ENCODE data around the gene LAMC1. TPM values are rescaled to one million over a fixed set of nuclear protein-coding genes. Genes with fewer than 3 reads are reported as not detected.

LAMC1 gene
- total and polyA plus RNA-seq, 10 of the 15 experiments (the other 5 are each of a cell fraction or from before 2014, with no cell fraction given) = 4.6 to 51.4 (median 25.6) TPM

DNA sequence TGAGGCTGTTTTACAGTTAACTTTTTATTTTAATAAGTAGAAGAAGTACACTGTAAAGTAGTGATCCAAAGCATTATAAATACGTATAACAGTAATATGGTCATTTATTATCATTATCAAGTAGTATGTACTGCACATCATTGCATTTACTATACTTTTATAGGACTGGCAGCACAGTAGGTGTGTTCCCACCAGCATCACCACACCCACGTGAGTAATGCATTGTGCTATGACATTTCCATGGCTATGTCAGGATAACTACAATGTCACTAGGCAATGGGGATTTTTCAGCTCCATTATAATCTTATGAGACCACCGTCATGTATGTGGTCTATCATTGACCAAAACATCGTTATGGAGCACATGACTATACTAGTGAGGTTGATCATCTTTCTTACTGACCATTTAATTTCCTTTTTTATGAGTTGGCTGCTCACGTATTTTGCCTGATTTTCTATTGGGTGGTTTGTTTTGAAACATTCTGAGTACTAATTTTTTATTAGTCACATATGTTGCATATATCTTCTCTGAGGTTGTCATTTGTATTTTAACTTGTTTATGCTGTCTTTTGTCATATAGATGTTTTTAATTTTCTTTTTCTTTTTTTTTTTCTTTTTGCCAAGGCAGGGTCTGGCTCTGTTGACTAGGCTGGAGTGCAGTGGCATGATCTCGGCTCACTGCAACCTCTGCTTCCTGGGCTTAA lies 44.9 kb upstream of the LAMC1 start:
- no peaks in the 10 kb centered on the region for H4K20me1 ChIP-seq (ENCODE audit: control insufficient read depth, insufficient read depth)
- ATAC-seq (no peak), DNase-seq (ENCODE audit: low read depth, low spot score) (no peak), FAIRE-seq (no peak)
- BruUV-seq (replicated peaks) = no TSS peak
- H3K9me3 ChIP-seq (replicated peaks; ENCODE audit: control insufficient read depth, insufficient read depth, low read length) = no peaks in the 10 kb centered on the region
- H3K4me3 ChIP-seq = no peak overlapping the region
- SMC1A ChIA-PET (ENCODE audit: uncharacterized antibody, unreplicated experiment) = interaction anchor here (0.8 to 1.8 kb wide), 4 partner anchors 9 to 536 kb away, joined by 3 to 5 read pairs (median 4); no protein-coding TSS in a partner anchor
- no peaks in the 10 kb centered on the region for H3K79me2 ChIP-seq (ENCODE audit: control insufficient read depth, insufficient read depth, low read length)
- in situ Hi-C loops (cut with MboI) (no loop called here), intact Hi-C loops (cut with micrococcal nuclease; ENCODE audit: unreplicated experiment) (no loop called here)
- 27% methylated on average over 6 of the region's 6 CpGs for WGBS (ENCODE audit: insufficient coverage, insufficient replicate concordance, low lambda C conversion rate, missing lambda C conversion rate)
- no peak overlapping the region for H2AFZ ChIP-seq (ENCODE audit: control insufficient read depth, low read depth, low read length)
- no peak overlapping the region for H3K9ac ChIP-seq (ENCODE audit: control insufficient read depth, insufficient read depth, low read length)
- no peak overlapping the region for H3K4me2 ChIP-seq (ENCODE audit: control insufficient read depth, insufficient read depth)
- RAD21 ChIA-PET (ENCODE audit: unreplicated experiment) = no interaction called here
- H3K27ac ChIP-seq (ENCODE audit: control insufficient read depth, insufficient read depth) = no peak overlapping the region
- H3K4me1 ChIP-seq (ENCODE audit: control insufficient read depth, insufficient read depth, low read length) = no peaks in the 10 kb centered on the region
- POLR2A ChIA-PET = interaction anchor here (1.1 kb wide), 1 partner anchor 158 kb away, joined by 3 read pairs; no protein-coding TSS in a partner anchor
- no peaks in the 10 kb centered on the region for H3K36me3 ChIP-seq (ENCODE audit: control insufficient read depth in 2 of 2, insufficient read depth in 2 of 2, low read length in 1 of 2)
- H3K27me3 ChIP-seq (replicated peaks in 1 of 2; ENCODE audit: control insufficient read depth in 2 of 2, insufficient read depth in 2 of 2, low read length in 1 of 2) = no peaks in the 10 kb centered on the region
- CTCF ChIA-PET = interaction anchor here (0.8 to 1.2 kb wide), 3 partner anchors 8 to 93 kb away, joined by 3 to 7 read pairs (median 3); no protein-coding TSS in a partner anchor
- TF ChIP-seq STAT1 (conservative IDR thresholded peaks at IDR 0.05) (no peak), FOS (IDR thresholded peaks at IDR 0.05; ENCODE audit: borderline replicate concordance, extremely low read depth, insufficient read length) (no peak), MYB (IDR thresholded peaks at IDR 0.05; ENCODE audit: borderline replicate concordance, low read depth, low read length) (no peak), RCOR1 (conservative IDR thresholded peaks at IDR 0.05; ENCODE audit: low read depth, low read length) (no peak), SMAD1 (IDR thresholded peaks at IDR 0.05; ENCODE audit: low read depth, partially characterized antibody) (no peak), PAX5 (IDR thresholded peaks at IDR 0.05; ENCODE audit: borderline replicate concordance, low read depth, low read length) (no peak), ATF7 (IDR thresholded peaks at IDR 0.05; ENCODE audit: low read depth) (no peak), CHD2 (IDR thresholded peaks at IDR 0.05; ENCODE audit: borderline replicate concordance, low read depth, low read length) (no peak), ZNF384 (IDR thresholded peaks at IDR 0.05; ENCODE audit: borderline replicate concordance, low read depth, low read length) (no peak), CBFB (IDR thresholded peaks at IDR 0.05; ENCODE audit: low read depth) (no peak), SP1 (IDR thresholded peaks at IDR 0.05; ENCODE audit: low read depth, low read length) (no peak), TCF7 (IDR thresholded peaks at IDR 0.05; ENCODE audit: borderline replicate concordance) (no peak), BRCA1 (IDR thresholded peaks at IDR 0.05; ENCODE audit: low read depth, low read length) (no peak), NBN (IDR thresholded peaks at IDR 0.05) (no peak), RAD21 (IDR thresholded peaks at IDR 0.05; ENCODE audit: insufficient read depth, low read depth, low read length) (no peak)
- TF ChIP-seq, protein P1, sequence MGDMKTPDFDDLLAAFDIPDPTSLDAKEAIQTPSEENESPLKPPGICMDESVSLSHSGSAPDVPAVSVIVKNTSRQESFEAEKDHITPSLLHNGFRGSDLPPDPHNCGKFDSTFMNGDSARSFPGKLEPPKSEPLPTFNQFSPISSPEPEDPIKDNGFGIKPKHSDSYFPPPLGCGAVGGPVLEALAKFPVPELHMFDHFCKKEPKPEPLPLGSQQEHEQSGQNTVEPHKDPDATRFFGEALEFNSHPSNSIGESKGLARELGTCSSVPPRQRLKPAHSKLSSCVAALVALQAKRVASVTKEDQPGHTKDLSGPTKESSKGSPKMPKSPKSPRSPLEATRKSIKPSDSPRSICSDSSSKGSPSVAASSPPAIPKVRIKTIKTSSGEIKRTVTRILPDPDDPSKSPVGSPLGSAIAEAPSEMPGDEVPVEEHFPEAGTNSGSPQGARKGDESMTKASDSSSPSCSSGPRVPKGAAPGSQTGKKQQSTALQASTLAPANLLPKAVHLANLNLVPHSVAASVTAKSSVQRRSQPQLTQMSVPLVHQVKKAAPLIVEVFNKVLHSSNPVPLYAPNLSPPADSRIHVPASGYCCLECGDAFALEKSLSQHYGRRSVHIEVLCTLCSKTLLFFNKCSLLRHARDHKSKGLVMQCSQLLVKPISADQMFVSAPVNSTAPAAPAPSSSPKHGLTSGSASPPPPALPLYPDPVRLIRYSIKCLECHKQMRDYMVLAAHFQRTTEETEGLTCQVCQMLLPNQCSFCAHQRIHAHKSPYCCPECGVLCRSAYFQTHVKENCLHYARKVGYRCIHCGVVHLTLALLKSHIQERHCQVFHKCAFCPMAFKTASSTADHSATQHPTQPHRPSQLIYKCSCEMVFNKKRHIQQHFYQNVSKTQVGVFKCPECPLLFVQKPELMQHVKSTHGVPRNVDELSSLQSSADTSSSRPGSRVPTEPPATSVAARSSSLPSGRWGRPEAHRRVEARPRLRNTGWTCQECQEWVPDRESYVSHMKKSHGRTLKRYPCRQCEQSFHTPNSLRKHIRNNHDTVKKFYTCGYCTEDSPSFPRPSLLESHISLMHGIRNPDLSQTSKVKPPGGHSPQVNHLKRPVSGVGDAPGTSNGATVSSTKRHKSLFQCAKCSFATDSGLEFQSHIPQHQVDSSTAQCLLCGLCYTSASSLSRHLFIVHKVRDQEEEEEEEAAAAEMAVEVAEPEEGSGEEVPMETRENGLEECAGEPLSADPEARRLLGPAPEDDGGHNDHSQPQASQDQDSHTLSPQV (IDR thresholded peaks at IDR 0.05) = no peak
- TF ChIP-seq, protein P2, sequence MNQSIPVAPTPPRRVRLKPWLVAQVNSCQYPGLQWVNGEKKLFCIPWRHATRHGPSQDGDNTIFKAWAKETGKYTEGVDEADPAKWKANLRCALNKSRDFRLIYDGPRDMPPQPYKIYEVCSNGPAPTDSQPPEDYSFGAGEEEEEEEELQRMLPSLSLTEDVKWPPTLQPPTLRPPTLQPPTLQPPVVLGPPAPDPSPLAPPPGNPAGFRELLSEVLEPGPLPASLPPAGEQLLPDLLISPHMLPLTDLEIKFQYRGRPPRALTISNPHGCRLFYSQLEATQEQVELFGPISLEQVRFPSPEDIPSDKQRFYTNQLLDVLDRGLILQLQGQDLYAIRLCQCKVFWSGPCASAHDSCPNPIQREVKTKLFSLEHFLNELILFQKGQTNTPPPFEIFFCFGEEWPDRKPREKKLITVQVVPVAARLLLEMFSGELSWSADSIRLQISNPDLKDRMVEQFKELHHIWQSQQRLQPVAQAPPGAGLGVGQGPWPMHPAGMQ (IDR thresholded peaks at IDR 0.05; ENCODE audit: borderline replicate concordance) = no peak
